Activated T-cell treated with anti-CD3 and anti-CD28 coated beads for 1 hour (primary cell): ENCODE data around the gene MINK1.

Experiments
- DNase-seq: peaks from one replicate; pipeline ENCODE4 v3.0.0-alpha.2; 2020; ENCODE audit warnings: low read depth

Gene MINK1

DNA sequence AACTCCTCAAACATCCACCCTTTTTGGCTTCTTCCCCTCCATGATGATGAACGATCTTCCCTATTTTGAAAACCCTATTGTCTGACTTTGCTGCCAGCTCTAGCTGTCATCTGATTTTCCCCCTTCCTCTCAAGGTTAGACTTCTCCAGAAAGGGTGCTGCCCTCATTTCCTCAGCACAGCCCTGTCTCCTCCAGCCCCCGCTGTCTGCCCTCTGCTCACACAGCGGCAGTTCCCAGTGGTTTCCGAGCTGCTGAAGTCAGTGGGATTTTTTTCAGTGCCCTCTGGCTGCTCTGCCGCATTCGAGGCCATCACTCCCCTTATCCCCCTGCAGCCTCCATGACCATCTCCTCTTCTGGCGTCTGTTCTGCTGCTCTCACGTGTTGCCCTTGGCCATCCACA lies 39.6 kb downstream of the MINK1 start:
- no peak for DNase-seq

DNA sequence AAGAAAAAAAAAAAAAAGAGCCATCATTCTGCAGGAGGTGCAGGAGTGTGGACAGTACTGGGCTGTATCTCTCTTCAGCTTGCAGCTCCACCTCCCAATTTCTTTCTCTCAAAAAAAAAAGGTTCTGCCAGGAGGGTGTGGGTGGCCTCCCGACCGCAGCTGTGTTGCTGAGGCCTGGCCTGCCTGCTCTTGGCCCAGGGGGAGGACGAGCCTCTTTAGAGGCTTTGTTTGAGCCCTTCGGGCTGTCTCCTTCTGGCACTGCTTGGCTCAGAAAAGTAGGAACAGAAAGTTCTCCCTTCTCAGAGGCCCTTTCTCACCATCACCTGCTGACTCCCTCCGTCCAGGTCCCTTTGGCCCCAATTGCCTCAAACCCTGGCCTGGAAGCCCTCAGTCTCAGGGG lies 43.9 kb downstream of the MINK1 start:
- no peak for DNase-seq

DNA sequence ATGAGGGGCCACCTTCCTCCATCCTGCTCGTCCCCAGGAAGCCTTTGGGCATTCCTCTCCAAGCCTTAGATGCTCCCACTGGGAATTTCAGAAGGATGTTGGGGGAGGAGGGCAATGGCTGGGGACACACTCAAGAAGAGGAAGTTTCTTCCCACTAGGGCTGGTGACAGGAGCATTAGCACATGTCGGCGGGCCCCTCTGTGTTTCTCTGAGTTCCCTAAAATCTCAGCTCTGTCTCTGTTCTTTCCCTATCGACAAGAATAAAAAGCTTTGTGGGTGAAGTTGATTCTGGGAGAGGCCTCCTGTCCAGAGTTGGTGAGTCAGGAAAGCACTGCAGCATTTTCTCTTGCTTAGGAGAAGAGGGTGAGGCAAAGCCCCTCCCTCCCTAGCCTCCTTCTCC lies 46.5 kb downstream of the MINK1 start:
- no peak for DNase-seq

DNA sequence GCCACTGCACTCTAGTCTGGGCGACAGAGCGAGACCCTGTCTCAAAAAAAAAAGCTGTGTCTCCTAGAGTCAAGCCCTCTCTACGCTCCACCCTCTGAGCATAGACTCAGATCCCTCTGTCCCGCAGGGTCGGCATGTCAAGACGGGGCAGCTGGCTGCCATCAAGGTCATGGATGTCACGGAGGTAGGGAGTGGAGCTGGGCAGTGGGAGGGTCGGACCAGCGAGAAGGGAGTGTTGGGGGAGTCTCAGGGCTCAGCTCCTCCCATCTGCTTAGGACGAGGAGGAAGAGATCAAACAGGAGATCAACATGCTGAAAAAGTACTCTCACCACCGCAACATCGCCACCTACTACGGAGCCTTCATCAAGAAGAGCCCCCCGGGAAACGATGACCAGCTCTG lies 47.7 kb downstream of the MINK1 start:
- DNase-seq: no peak

DNA sequence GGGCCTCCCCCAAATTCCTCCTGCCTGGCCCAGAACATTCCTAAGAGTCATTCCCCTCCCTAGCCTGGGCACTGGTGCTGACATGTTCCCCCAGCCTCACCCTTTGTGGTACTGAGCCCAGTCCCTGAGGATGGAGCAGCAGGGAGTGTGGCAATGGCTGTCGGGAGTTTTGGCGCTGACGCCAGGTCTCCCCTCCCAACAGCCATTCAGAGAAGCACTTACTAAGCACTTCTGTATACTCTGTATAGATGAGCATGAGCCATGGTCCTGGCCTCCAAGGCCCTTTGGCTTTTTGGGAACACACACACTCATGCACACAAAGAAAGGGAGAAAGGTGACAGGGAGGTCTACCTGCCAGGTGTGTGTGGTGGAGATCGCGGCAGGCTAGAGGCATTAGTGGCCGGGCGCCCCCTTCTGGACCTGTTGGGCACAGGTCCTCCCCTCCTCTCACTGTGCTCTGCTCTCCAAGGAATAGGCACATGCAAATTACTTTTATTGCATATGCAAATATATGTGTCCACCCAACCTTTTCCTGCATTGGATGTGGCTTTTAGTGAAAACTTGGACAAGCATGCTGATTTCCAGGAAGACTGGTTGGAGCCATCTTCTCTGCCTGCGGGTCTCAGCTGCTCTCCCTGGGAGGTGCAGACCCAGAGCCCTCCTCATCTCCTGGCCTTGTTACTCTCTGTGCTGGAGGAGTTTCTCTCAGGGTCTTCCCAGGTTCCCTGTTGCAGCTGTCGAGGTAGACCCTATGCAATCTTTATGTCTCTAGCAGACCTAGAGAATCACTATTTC lies 48.8 kb downstream of the MINK1 start:
- DNase-seq: peak; percentile 74

- DNase-seq: no peak
Measured at GRCh38 chr17:4884489-4884888, 51.3 kb downstream of the MINK1 start.

DNA sequence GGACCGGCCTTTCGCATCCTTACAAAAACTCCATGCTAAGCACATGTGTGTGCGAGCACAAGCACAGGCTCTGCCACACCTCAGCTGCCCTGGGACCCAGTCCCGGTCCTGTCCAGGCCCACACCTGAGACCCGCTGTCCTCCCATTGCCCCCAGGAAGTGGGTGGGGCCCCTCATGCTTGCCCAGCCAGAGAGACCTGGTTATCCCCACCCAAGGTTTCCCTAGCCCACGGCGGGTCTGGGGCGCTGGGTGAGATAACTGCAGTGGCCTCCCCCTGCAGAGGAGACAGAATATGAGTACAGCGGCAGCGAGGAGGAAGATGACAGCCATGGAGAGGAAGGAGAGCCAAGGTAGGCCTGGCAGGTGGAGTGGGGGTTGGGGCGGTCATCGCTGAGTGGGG lies 53.7 kb downstream of the MINK1 start:
- no peak for DNase-seq

DNA sequence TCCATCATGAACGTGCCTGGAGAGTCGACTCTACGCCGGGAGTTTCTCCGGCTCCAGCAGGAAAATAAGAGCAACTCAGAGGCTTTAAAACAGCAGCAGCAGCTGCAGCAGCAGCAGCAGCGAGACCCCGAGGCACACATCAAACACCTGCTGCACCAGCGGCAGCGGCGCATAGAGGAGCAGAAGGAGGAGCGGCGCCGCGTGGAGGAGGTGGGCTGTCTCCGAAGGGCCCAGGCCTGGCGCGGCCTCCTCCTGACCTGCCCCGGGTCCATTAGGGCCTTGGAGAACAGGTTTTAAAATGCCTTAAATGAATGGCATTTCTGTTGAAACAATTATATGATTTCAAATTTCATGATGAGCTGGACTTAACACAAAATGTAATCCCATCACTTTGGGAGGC lies 54.4 kb downstream of the MINK1 start:
- no peak for DNase-seq

DNA sequence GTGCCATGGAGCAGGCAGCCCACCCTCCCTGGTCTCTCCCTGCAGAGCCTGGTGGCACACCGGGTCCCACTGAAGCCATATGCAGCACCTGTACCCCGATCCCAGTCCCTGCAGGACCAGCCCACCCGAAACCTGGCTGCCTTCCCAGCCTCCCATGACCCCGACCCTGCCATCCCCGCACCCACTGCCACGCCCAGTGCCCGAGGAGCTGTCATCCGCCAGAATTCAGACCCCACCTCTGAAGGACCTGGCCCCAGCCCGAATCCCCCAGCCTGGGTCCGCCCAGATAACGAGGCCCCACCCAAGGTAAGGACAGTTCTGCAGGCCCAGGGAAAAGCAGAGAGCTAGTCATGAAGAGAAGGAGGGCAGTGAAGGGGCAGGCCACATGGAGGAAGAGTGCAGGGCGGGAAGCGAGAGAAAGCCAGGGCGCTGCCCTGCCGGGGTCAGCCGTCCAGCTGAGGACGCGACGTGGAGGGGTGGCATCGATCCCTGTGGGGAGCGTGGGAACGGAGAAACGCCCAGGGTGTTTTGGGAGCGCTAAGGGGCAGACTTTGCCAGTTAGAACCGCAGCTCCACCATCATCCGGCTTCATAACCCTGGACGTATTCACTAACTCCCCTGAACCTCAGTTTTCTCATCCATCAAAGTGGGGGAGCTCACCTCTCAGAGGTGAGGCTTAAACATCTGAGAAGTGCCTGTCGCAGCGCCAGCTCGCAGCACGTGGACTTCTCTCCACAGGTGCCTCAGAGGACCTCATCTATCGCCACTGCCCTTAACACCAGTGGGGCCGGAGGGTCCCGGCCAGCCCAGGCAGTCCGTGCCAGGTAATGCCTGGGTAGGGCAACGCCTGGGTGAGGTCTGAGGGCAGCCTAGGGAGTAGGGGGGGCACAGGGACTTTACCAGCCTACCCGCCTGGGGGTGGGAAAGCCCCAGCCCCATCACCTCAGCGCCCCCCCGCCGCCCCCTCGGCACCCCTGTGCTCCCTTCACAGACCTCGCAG lies 58.6 kb downstream of the MINK1 start:
- no peak for DNase-seq

DNA sequence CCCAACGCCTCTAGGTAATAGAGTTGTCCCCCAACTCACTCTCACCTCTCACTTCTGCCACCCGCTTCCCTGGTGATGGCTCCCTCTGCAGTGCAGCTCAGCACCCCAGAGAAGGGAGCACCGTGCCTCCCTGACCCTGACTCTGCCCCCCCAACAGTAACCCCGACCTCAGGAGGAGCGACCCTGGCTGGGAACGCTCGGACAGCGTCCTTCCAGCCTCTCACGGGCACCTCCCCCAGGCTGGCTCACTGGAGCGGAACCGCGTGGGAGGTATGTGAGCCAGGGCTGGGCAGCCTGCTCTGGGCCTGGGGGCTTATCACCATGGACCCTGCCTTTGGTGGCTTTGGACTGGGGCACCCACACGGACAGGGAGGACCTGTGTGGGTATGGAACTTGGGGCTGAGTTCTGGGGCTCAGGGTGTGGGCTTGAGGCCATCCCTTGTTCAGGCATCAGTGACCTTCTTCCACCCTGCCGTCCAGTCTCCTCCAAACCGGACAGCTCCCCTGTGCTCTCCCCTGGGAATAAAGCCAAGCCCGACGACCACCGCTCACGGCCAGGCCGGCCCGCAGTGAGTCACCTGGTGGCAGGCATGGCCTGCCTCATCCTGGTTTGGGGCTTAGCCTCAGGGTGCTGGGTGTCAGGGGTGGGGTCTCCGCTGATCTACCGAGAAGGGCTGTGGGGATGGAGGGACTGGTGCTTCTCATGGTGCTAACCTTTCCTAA lies 59.5 kb downstream of the MINK1 start:
- DNase-seq: no peak

DNA sequence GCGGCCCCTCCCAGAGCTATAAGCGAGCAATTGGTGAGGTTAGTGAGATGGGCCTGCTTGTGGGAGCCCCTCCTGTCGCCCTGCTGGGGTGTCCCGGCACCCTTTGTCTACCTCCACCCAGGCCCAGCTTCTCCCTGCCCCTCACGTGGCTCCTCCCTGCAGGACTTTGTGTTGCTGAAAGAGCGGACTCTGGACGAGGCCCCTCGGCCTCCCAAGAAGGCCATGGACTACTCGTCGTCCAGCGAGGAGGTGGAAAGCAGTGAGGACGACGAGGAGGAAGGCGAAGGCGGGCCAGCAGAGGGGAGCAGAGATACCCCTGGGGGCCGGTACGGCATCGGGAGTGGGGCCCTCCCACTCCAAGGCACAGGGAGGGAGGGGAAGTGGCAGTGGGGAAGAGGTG lies 60.1 kb downstream of the MINK1 start:
- DNase-seq: no peak

- DNase-seq: no peak
Measured at GRCh38 chr17:4893721-4894560, 60.8 kb downstream of the MINK1 start.

- no peak for DNase-seq
Measured at GRCh38 chr17:4895121-4895520, 62.0 kb downstream of the MINK1 start.

- no peak for DNase-seq
Measured at GRCh38 chr17:4895657-4896331, 62.7 kb downstream of the MINK1 start.

- DNase-seq: no peak
Measured at GRCh38 chr17:4896332-4897197, 63.4 kb downstream of the MINK1 start.

DNA sequence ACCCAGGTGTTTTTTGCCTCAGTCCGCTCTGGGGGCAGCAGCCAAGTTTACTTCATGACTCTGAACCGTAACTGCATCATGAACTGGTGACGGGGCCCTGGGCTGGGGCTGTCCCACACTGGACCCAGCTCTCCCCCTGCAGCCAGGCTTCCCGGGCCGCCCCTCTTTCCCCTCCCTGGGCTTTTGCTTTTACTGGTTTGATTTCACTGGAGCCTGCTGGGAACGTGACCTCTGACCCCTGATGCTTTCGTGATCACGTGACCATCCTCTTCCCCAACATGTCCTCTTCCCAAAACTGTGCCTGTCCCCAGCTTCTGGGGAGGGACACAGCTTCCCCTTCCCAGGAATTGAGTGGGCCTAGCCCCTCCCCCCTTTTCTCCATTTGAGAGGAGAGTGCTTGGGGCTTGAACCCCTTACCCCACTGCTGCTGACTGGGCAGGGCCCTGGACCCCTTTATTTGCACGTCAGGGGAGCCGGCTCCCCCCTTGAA lies 64.1 kb downstream of the MINK1 start:
- no peak for DNase-seq

GRCh38 chr17:4897785-4898184 lies 64.6 kb downstream of the MINK1 start:
- no peak for DNase-seq

DNA sequence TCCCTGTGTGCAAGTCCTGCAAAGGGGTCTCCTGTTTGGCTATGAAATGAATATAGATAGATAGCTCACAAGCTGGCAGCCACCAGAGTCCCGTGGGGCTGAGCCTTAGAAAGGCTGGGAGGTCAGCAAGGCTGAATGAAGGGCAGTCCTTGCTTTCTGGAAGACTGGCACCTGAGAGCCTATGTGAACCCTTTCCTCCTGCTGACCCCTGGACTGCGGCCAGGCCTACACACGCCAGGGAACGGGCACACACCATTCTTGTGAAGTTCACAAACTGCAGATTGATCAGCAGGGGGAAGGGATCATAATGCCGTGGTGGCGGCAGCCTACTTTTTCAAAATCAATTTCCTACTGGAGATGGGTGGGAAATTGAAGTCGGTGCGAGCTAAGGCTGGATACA lies 65.2 kb downstream of the MINK1 start:
- no peak for DNase-seq

DNA sequence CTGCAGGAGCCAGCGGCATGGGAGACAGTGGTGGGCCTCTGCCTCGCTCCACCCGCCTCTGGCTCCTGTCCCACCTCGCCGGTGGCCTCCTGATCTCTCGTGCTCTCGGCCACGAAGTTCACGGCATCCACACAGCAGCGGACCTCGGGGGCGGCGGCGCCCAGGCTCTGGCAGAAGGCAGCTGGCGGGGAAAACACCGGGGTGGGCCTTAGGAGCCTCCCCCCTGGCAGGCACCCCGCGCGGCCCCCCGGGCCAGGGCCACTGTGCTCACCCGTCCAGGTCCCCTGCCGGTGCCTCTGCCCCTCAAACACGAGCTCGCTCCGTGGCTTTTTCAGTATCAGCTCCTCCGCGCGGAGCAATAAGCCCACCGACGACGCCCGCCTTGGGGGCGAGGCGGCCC lies 65.8 kb downstream of the MINK1 start:
- DNase-seq: no peak
